Measurements from ENCODE around the gene ARHGAP27. TPM values are rescaled to one million over a fixed set of nuclear protein-coding genes. Genes with fewer than 3 reads are reported as not detected.
"Not testable (repeated sequence)": the region's sequence is repeated elsewhere in the genome, so short reads cannot be mapped to it uniquely, and the experiment has no call there.

ARHGAP27 gene
- total RNA-seq, 2 donors from 2014 or later: 146 to 165 TPM

DNA sequence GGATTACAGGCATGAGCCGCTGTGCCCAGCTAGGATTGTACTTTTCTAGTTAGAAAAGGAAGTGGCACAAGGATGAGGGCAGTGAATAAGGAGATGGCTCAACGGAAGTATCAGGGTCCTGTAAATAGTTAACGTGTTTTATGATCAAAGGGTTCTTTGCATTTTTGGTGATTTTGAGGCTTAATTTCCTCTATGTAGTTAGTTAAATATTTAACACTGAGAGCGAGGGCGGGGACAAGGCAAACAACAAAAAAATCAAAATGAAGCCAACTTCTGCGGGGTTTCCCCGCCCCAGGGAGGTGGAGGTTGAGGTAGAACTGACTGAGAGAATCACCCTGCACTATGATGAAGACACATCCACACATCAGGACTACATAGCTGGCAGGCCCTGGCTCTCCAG lies 15.4 kb upstream of the ARHGAP27 start:
- ATAC-seq: peak; percentile 69
- DNase-seq: peak; percentile 62 to 68
- intact Hi-C loops (cut with DNase I, micrococcal nuclease): not testable (repeated sequence)

DNA sequence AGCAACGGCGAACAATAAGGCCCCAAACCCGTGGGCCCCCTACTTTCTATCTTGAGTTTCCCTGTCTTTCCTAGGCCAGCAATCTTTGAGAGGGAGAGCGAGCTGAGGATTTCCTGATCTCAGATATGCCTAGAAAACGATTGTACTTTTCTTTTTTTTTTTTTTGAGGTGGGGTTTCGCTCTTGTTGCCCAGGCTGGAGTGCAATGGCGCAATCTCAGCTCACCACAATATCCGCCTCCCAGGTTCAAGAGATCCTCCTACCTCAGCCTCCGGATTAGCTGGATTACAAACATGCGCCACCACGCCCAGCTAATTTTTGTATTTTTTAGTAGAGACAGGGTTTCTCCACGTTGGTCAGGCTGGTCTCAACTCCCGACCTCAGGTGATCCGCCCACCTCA lies 15.0 kb upstream of the ARHGAP27 start:
- intact Hi-C loops (cut with DNase I, micrococcal nuclease): not testable (repeated sequence)
- ATAC-seq (peak; percentile 40), DNase-seq (peak in 1 of 2 donors; percentile 41)

DNA sequence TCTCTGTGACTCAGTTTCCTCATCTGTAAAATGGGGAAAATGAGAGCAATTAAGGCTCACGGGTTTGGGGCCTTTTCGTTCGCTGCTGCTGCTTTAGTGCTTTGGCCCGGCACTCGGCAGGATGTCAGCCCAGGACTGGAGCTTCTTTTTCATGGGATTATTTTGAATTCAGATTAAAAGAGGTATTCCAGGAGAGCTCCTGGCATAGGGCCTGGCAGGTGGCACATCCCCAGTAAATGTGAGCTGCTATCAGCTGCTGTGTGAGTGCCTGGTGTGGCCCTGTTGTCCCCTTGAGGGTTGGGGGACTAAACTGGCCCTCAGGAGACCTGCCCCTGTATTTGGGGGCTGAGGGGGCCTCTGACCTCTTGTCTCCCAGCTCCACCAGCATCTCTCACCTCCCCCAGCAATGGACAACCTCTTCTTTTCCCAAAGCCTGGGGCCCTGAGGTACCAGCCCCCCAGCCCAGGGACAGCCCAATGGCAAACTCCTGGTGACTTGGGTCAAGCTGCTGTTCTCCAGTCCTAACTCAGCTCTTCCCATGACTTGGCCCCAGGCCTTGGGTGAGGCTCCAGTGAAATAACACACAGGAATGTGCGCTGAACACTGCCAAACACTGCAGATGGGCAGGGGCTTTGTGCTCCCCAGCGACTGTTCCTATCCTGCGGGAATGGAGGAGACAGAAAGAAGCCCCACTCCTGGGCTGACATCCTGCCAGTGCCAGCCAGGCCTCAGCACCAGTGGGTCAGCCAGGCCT lies 14.4 kb upstream of the ARHGAP27 start:
- DNase-seq: peak in 1 of 2 donors; percentile 38
- peak; percentile 30 for ATAC-seq
- intact Hi-C loops (cut with DNase I, micrococcal nuclease): not testable (repeated sequence)

DNA sequence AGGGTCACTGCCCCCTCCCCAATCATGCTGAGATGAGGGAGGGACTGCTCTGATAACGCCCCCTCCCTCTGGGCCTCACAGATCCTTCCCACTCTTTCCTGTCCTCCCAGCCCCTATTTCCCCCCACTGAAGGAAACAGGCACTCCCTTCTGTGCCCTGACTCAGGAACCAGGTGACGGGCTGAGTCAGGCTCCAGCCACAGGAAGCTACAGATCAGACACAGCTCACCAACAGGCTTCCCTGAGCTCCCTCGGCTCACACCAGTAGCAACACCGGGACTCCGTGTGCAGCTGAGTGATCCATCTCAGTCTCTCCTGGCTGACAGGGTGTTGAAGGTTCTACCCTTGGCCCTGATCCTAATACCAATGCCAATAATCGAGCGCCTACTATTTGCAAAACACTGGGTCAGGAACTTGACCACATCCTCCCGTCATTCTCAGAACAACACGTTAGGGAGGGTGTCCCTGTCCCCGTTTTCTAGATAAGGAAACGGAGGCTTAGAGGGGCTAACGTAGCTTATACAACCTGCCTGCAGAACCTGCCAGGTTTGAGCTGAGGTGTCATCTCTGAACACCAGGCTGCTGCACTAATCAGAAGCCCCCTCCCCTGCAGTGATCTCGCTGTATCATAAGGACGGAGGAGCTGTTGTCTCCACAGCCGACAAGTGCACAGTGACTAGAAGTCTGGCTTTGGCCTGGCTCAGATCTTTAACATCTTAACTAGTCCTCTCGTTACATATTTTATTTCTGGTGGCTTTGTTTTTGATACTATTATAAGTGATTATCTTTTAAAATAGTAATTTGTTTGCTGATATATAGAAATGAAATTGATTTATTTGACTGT lies 13.5 kb upstream of the ARHGAP27 start:
- DNase-seq: peak; percentile 32 to 58
- ATAC-seq: peak; percentile 41
- intact Hi-C loops (cut with DNase I, micrococcal nuclease): not testable (repeated sequence)

DNA sequence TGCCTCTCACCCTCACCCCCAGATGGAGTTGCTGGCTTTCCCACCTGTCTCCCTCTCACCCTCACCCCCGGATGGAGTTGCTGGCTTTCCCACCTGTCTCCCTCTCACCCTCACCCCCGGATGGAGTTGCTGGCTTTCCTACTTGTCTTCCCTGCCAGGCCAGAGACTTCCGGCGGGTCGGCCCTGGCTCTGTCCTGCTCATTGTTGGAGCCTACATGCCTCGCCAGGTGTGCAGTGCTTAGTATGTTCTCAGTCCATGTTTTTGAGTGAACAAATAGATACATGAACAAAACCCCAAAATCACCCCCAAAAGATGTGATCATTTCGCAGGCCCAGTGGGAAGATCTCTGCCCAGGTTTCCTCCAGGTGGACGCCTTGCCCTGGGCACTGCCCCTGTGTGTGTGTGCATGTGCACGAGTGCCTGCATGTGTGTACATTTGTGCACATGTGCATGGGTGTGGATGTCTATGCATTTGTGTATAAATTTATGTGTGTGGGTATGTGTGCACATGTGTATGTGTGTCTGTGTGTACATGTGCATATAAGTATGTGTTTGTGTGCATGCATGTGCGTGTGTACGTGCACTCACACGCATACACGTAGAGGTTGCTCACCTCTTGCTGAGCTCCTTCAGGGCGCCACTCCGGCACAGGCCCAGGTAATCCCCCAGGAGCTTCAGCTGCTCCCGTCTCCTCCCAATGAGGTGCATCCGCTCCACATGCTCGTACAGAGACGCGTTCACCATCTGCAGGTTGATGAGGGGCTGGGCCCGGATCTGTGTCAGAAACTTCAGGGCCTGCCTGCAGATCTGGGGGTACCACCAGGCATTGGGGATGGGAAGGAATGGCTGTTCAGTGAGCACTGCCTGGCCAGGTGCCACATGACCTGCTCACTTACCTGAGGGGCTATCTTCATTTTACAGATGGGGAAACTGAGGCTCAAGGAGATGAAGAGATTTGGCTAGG lies 12.5 kb upstream of the ARHGAP27 start:
- intact Hi-C loops (cut with DNase I, micrococcal nuclease); ATAC-seq: not testable (repeated sequence)
- peak in 1 of 2 donors; percentile 19 for DNase-seq

- ATAC-seq; intact Hi-C loops (cut with DNase I, micrococcal nuclease): not testable (repeated sequence)
- DNase-seq: peak in 1 of 2 donors; percentile 19
These were observed 11.6 kb upstream of the ARHGAP27 start for GRCh38 chr17:45444301-45444700.

GRCh38 chr17:45443371-45444260 lies 10.9 kb upstream of the ARHGAP27 start:
- intact Hi-C loops (cut with DNase I, micrococcal nuclease); ATAC-seq: not testable (repeated sequence)
- peak in 1 of 2 donors; percentile 23 for DNase-seq

DNA sequence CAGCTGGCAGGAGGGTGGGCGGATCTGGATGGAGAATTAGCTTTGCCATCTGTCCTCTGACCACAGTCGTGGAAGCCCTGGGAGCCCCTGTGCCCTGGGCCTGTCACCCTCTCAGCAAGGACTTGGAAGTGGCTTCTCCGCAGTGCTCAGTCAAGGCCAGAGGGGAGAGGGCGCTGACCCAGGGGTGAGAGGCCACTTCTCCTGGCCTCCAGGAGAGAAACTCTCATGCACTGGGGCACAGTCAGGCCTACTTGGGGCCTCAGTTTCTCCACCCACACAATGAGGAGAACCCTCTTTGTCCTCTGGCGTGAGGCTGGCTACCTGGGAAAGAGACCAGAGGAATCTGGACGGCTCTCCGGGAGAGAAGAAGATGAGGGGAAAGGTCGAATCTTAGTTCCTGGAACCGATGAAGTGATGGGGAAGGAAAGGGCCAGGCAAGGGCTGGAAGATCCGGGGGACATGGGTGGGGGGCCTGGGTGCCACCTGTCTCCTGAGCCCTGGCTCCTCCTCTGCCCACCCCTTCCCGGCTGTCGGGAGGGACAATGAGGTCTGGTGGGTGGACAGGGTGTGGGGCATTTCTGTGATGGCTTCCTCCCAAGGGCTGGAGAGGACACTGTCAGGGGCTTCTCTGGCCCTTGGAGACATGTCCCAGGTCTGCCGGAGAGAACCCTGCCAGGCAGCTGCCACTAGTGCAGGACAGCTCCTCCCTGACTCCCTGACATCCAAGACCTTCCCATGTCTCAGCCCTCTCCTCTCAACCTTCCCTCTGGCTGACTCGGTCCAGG lies 9.0 kb upstream of the ARHGAP27 start:
- DNase-seq: peak in 1 of 2 donors; percentile 19
- no peak for ATAC-seq
- intact Hi-C loops (cut with DNase I, micrococcal nuclease): no loop called here

- ATAC-seq; intact Hi-C loops (cut with DNase I, micrococcal nuclease): not testable (repeated sequence)
- DNase-seq: peak; percentile 27 to 59
These were observed 8.3 kb upstream of the ARHGAP27 start for GRCh38 chr17:45440839-45441515.

- intact Hi-C loops (cut with DNase I, micrococcal nuclease): no loop called here
- ATAC-seq: peak; percentile 16
- DNase-seq: peak; percentile 27 to 33
These were observed 7.6 kb upstream of the ARHGAP27 start for GRCh38 chr17:45440161-45440778.

DNA sequence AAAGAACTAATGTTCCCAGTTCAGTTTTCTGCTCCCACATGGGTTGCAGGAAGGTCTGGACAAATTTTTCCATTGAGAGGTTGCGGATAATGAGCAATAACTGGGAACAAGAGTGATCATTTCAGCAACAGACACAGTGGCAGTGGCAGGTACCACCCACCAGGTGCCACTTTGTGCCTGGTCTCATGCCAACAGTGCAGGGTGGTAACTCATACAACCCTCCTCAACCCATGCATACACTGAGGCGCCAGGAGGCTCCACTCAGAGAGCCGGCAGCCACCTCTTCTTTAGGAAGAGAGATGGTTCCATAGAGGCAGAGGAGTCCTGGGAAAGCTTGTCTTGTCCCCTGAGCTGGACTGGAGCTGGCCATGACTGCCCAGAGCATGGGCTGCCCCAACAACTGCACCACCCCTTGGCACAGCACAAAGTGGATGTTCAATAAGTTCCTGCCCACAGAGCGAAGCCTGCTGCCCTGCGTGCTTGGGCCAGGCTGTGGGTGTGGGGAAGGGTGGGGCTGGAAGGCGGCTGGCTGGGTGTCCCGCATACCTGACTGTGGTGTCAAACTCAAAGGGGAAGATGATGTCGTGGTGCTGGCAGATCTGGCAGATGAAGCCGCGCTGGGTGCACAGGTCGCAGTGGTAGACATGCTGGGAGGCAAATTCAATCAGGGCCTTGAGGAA lies 6.4 kb upstream of the ARHGAP27 start:
- ATAC-seq: peak; percentile 57
- intact Hi-C loops (cut with DNase I, micrococcal nuclease): no loop called here
- DNase-seq: peak; percentile 33 to 54

DNA sequence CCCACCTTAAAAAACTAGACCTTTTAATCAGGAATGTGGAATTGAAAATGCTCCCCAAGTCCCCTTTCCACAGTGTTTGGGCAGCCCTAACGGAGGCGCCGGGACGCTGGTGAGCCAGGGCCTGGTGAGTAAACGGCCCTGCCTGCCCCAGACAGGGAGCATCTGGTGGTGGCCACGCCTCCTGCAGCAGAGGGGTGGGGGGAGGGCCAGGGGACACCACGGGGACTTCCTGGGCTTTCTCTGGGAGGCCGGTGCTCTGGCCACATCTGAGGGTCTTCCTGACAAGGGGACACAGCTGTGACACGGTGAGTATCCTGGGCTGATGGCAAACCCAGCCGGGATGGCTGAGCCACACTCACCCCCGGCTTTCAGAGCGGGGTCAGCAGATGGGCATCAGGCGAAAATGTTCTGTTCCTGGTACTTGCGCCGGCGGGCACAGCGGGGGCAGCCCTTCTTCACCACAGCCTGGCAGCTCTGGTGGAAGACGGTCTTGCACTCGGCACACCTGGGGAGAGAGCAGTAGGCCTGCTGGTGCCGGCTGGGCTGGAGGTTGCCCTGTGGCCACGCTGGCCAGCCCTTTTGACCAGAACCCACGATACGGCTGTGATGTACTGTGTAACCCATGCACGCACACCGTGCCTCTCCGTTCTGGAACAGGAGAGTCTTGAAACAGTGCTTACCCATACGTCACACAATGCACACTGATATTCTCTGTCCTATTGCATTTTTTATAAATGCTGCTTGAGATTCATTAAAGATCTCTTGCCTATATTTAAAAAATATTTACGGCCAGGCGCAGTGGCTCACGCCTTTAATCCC lies 5.0 kb upstream of the ARHGAP27 start:
- ATAC-seq (no peak), DNase-seq (no peak)
- intact Hi-C loops (cut with DNase I, micrococcal nuclease): no loop called here

GRCh38 chr17:45436625-45437464 lies 4.2 kb upstream of the ARHGAP27 start:
- intact Hi-C loops (cut with DNase I, micrococcal nuclease): no loop called here
- no peak for ATAC-seq
- DNase-seq: no peak

GRCh38 chr17:45436161-45436560 lies 3.5 kb upstream of the ARHGAP27 start:
- ATAC-seq: no peak
- DNase-seq: no peak
- intact Hi-C loops (cut with DNase I, micrococcal nuclease): no loop called here

Measured in left colon (tissue), 2 donors.